Dermis microvascular lymphatic vessel endothelial cell (primary cell): ENCODE measurements around the gene SEPTIN12. TPM values are rescaled to one million over a fixed set of nuclear protein-coding genes. Genes with fewer than 3 reads are reported as not detected.
"Not testable (repeated sequence)": the region's sequence is repeated elsewhere in the genome, so short reads cannot be mapped to it uniquely, and the experiment has no call there.

Experiments
- DNase-seq, 2 donors: peaks; one replicate each; pipeline versions ENCODE4 v3.0.0 to v3.0.0-alpha.2; 2010; ENCODE audit warnings: low read depth in 2 of 2
- total RNA-seq: library from RNA; depleted of rRNA; stranded (reverse); fragments of >200 nt; gene quantifications from 2 replicates; pipeline ENCODE4 v1.2.1, GENCODE V29; 2014

Gene SEPTIN12
- total RNA-seq, 1 donor from 2014 or later: not detected

GRCh38 chr16:4785758-4786433 lies 2.2 kb downstream of the SEPTIN12 start:
- DNase-seq: no peak

- DNase-seq: not testable (repeated sequence)
Observed at GRCh38 chr16:4784444-4784987, 3.6 kb downstream of the SEPTIN12 start.

GRCh38 chr16:4783951-4784336 lies 4.2 kb downstream of the SEPTIN12 start:
- DNase-seq: no peak

- no peak for DNase-seq
Observed at GRCh38 chr16:4783251-4783950, 4.7 kb downstream of the SEPTIN12 start.

GRCh38 chr16:4780235-4780634 lies 7.9 kb downstream of the SEPTIN12 start:
- no peak for DNase-seq

- DNase-seq: no peak
Observed at GRCh38 chr16:4778050-4778392, 10.1 kb downstream of the SEPTIN12 start.

GRCh38 chr16:4777339-4778049 lies 10.7 kb downstream of the SEPTIN12 start:
- no peak for DNase-seq

- DNase-seq: no peak
Observed at GRCh38 chr16:4776141-4776705, 11.9 kb downstream of the SEPTIN12 start.

GRCh38 chr16:4775005-4775404 lies 13.1 kb downstream of the SEPTIN12 start:
- no peak for DNase-seq

- DNase-seq: no peak
Observed at GRCh38 chr16:4772351-4772750, 15.8 kb downstream of the SEPTIN12 start.

- DNase-seq: no peak
Observed at GRCh38 chr16:4771646-4772045, 16.5 kb downstream of the SEPTIN12 start.

GRCh38 chr16:4769306-4769638 lies 18.9 kb downstream of the SEPTIN12 start:
- DNase-seq: no peak

GRCh38 chr16:4768549-4769305 lies 19.4 kb downstream of the SEPTIN12 start:
- DNase-seq: peak; percentile 82 to 90

- DNase-seq: peak in 1 of 2 donors; percentile 24
Observed at GRCh38 chr16:4767872-4768548, 20.1 kb downstream of the SEPTIN12 start.

- peak; percentile 92 to 97 for DNase-seq
Observed at GRCh38 chr16:4766875-4767628, 21.1 kb downstream of the SEPTIN12 start, which contains the start of gene ZNF500. TSS of gene ZNF500 (minus strand) at chr16:4767162. CDS start at chr16:4765978, 1,184 bp downstream.

GRCh38 chr16:4765511-4766474 lies 22.4 kb downstream of the SEPTIN12 start:
- DNase-seq: peak; percentile 10 to 19

GRCh38 chr16:4763791-4764190 lies 24.4 kb downstream of the SEPTIN12 start:
- no peak for DNase-seq

- no peak for DNase-seq
Observed at GRCh38 chr16:4762205-4762604, 25.9 kb downstream of the SEPTIN12 start.
